HCT116 (cell line): Measurements from ENCODE around the gene KRTCAP2. TPM values are rescaled to one million over a fixed set of nuclear protein-coding genes. Genes with fewer than 3 reads are reported as not detected.
"Not testable (repeated sequence)": the region's sequence is repeated elsewhere in the genome, so short reads cannot be mapped to it uniquely, and the experiment has no call there.

Experiments
- ATAC-seq: fragments of 200-7000 bp; cut with Tn5 transposase; 2 replicates; pipeline ENCODE4 v1.9.1; 2020; ENCODE audit warnings: mild to moderate bottlenecking, moderate library complexity
- BruUV-seq: library from RNA; stranded (reverse); fragments of 400-500 nt; replicated peaks from 2 replicates; lab custom pipeline; 2021; lab: Mats Ljungman, UMichigan
- CTCF ChIA-PET: fragments of 300-600 bp; sonication (Branson Sonifier 250); formaldehyde crosslinking; loops from one replicate; lab custom pipeline; 2021; ENCODE audit warnings: antibody characterized with exemption; lab: Charles Lee
- POLR2A ChIA-PET: fragments of 300-600, 350-600 bp; sonication (Branson Sonifier 250); formaldehyde crosslinking; loops from one replicate; lab custom pipeline; 2021; ENCODE audit warnings: antibody characterized with exemption; lab: Charles Lee
- RAD21 ChIA-PET, 2 experiments: fragments of 300-600 bp; sonication (Branson Sonifier 250); formaldehyde crosslinking; loops; one replicate each; lab custom pipeline; 2023; ENCODE audit warnings: low total read pairs in 2 of 2; ENCODE audit not compliant: uncharacterized antibody in 2 of 2, unreplicated experiment in 2 of 2, low non-redundant PET in 1 of 2; lab: Charles Lee
- DNase-seq: peaks from one replicate; pipeline ENCODE4 v3.0.0-alpha.2; 2010; ENCODE audit warnings: low read depth, low spot score
- H2AFZ ChIP-seq: fragments of 200-600 bp; shearing (Covaris generic), sonication (generic); 2 replicates; pipeline ENCODE4 v1.6.1; 2017; ENCODE audit warnings: low read depth, mixed run types, mixed read lengths, antibody characterized with exemption, low read length; ENCODE audit not compliant: poor library complexity, severe bottlenecking
- H3K27ac ChIP-seq: 2 replicates; pipeline ENCODE4 v1.5.1; 2012; ENCODE audit warnings: low read depth, low read length
- H3K27me3 ChIP-seq: fragments of 200-600 bp; sonication (generic); 2 replicates; pipeline ENCODE4 v1.6.1; 2016; ENCODE audit warnings: mixed run types, low read length, mixed read lengths; ENCODE audit not compliant: insufficient read depth
- H3K36me3 ChIP-seq, 2 experiments: fragments of 200-500 bp in 1 of 2; fragments of 200-600 bp in 1 of 2; sonication (Bioruptor generic) in 1 of 2; sonication (generic) in 1 of 2; 2 replicates each; pipeline versions ENCODE4 v1.5.1 to v1.6.1; 2014 to 2016; ENCODE audit warnings: low read length in 2 of 2, inconsistent platforms in 1 of 2, mixed read lengths in 1 of 2, mixed run types in 1 of 2; ENCODE audit not compliant: insufficient read depth in 2 of 2, control insufficient read depth in 1 of 2
- H3K4me1 ChIP-seq, 2 experiments: fragments of 200-600 bp in 1 of 2; sonication (generic) in 1 of 2; 2 replicates each; pipeline versions ENCODE4 v1.5.1 to v1.6.1; 2012 to 2017; ENCODE audit warnings: low read length in 2 of 2, inconsistent platforms in 1 of 2, mild to moderate bottlenecking in 1 of 2, mixed read lengths in 1 of 2, mixed run types in 1 of 2, moderate library complexity in 1 of 2; ENCODE audit not compliant: insufficient read depth in 2 of 2, control insufficient read depth in 1 of 2
- H3K4me2 ChIP-seq: fragments of 200-600 bp; sonication (generic); 2 replicates; pipeline ENCODE4 v1.6.1; 2017; ENCODE audit warnings: mixed run types, low read length, mixed read lengths
- H3K4me3 ChIP-seq, 2 experiments: fragments of 200-600 bp in 1 of 2; sonication (generic) in 1 of 2; replicated peaks in 1 of 2; 2 replicates each; pipeline ENCODE4 v1.5.1; 2011 to 2016; ENCODE audit warnings: low read length in 2 of 2, control low read depth in 1 of 2, low read depth in 1 of 2, mild to moderate bottlenecking in 1 of 2, mixed read lengths in 1 of 2, mixed run types in 1 of 2
- H3K79me2 ChIP-seq: fragments of 200-600 bp; sonication (generic); 2 replicates; pipeline ENCODE4 v1.6.1; 2017; ENCODE audit warnings: mild to moderate bottlenecking, mixed run types, low read length, moderate library complexity, mixed read lengths; ENCODE audit not compliant: insufficient read depth
- H3K9ac ChIP-seq: fragments of 200-600 bp; sonication (generic); 2 replicates; pipeline ENCODE4 v1.6.1; 2016; ENCODE audit warnings: low read length, mixed read lengths
- H3K9me2 ChIP-seq: fragments of 200-600 bp; sonication (generic), shearing (Covaris generic); 2 replicates; pipeline ENCODE4 v1.6.1; 2017; ENCODE audit warnings: mixed run types, mild to moderate bottlenecking, moderate library complexity; ENCODE audit not compliant: insufficient read depth
- H3K9me3 ChIP-seq, 2 experiments: fragments of 200-500 bp in 1 of 2; fragments of 200-600 bp in 1 of 2; sonication (Bioruptor generic) in 1 of 2; sonication (generic) in 1 of 2; 2 replicates each; pipeline ENCODE4 v1.6.1; 2014 to 2017; ENCODE audit warnings: low read length in 2 of 2, mixed read lengths in 2 of 2, inconsistent platforms in 1 of 2, low read depth in 1 of 2, mild to moderate bottlenecking in 1 of 2, mixed run types in 1 of 2, moderate library complexity in 1 of 2; ENCODE audit not compliant: control insufficient read depth in 1 of 2, insufficient read depth in 1 of 2
- H4K20me1 ChIP-seq: fragments of 200-600 bp; sonication (generic), shearing (Covaris generic); 2 replicates; pipeline ENCODE4 v1.6.1; 2017; ENCODE audit warnings: mixed run types, mild to moderate bottlenecking, moderate library complexity; ENCODE audit not compliant: insufficient read depth
- ATF3 ChIP-seq: IDR thresholded peaks from 2 replicates; pipeline ENCODE4 v1.6.1; 2012
- CBX3 ChIP-seq: IDR thresholded peaks from 2 replicates; pipeline ENCODE4 v1.6.1; 2012; ENCODE audit warnings: low read depth
- EGR1 ChIP-seq: IDR thresholded peaks from 2 replicates; pipeline ENCODE4 v1.6.1; 2012; ENCODE audit warnings: low read depth
- YY1 ChIP-seq: IDR thresholded peaks from 2 replicates; pipeline ENCODE4 v1.6.1; 2011; ENCODE audit warnings: low read length, low read depth, moderate library complexity, mild to moderate bottlenecking; ENCODE audit not compliant: insufficient replicate concordance; ENCODE audit errors: extremely low read depth
- intact Hi-C: fragments of 100-400 bp; cut with micrococcal nuclease; formaldehyde crosslinking; loops from 2 replicates; pipeline ENCODE4 v1.10.0; 2022
- total RNA-seq: library from RNA; stranded (reverse); gene quantifications from one replicate; pipeline ENCODE4 v1.2.1, GENCODE V29; 2021; ENCODE audit not compliant: unreplicated experiment

Gene KRTCAP2
- total RNA-seq, 1 experiment from 2014 or later = 143 TPM

GRCh38 chr1:155218854-155219591 is 45.9 kb upstream of the KRTCAP2 start:
- ChIA-PET CTCF (interaction anchor here (0.8 to 1.7 kb wide), 5 partner anchors 11 to 46 kb away, joined by 3 to 8 read pairs (median 4); partner anchors contain the start of genes KRTCAP2, MTX1 and THBS3), RAD21 (no interaction called here), POLR2A (interaction anchor here (0.8 to 1.5 kb wide), 3 partner anchors 10 to 25 kb away, joined by 3 to 4 read pairs (median 4); no protein-coding TSS in a partner anchor)
- Histone ChIP-seq H3K9me3 (no peaks in the 10 kb centered on the region), H3K36me3 (no peaks in the 10 kb centered on the region), H2AFZ (peak overlapping the region; percentile 95), H4K20me1 (no peaks in the 10 kb centered on the region), H3K4me1 (peaks cover 4 to 19% of the 10 kb centered on the region in 2 experiments; a peak in 3 of 4 replicates), H3K9ac (peak overlapping the region; percentile 14; the same call in 1 of the 2 replicates), H3K9me2 (no peaks in the 10 kb centered on the region), H3K4me3 (peak overlapping the region; percentile 8 to 45; a peak in 3 of 4 replicates), H3K27me3 (no peaks in the 10 kb centered on the region), H3K79me2 (no peaks in the 10 kb centered on the region), H3K4me2 (peak overlapping the region; percentile 62), H3K27ac (peak overlapping the region; percentile 28)
- intact Hi-C loops = no loop called here
- ATAC-seq (peak; percentile 62), DNase-seq (peak; percentile 71)
- no TSS peak for BruUV-seq
- TF ChIP-seq YY1 = peak; percentile 99
- no peak for TF ChIP-seq ATF3
- peak; percentile 64 for TF ChIP-seq EGR1
- TF ChIP-seq CBX3 = peak; percentile 45; the same call in 1 of the 2 replicates

GRCh38 chr1:155214702-155215101 is 41.6 kb upstream of the KRTCAP2 start:
- H3K9me2 ChIP-seq, BruUV-seq, H3K9me3 ChIP-seq, CTCF ChIA-PET, ATAC-seq, H2AFZ ChIP-seq, H4K20me1 ChIP-seq, H3K27ac ChIP-seq, intact Hi-C loops, H3K27me3 ChIP-seq, RAD21 ChIA-PET, H3K36me3 ChIP-seq, POLR2A ChIA-PET, H3K4me3 ChIP-seq, DNase-seq, H3K9ac ChIP-seq, H3K4me2 ChIP-seq, H3K79me2 ChIP-seq: not testable (repeated sequence)
- peaks cover 12 to 20% of the 10 kb centered on the region in 2 experiments; a peak in 3 of 4 replicates for H3K4me1 ChIP-seq

GRCh38 chr1:155212051-155212440 is 38.9 kb upstream of the KRTCAP2 start:
- H3K36me3 ChIP-seq, H3K9me2 ChIP-seq, H2AFZ ChIP-seq, H3K4me2 ChIP-seq, H3K9me3 ChIP-seq, BruUV-seq, CTCF ChIA-PET, intact Hi-C loops, H4K20me1 ChIP-seq, ATAC-seq, RAD21 ChIA-PET, POLR2A ChIA-PET, H3K27ac ChIP-seq, H3K9ac ChIP-seq, H3K27me3 ChIP-seq, DNase-seq, H3K4me3 ChIP-seq: not testable (repeated sequence)
- peaks cover 19 to 27% of the 10 kb centered on the region in 2 experiments for H3K4me1 ChIP-seq
- H3K79me2 ChIP-seq = peaks cover 16% of the 10 kb centered on the region
